Measurements from ENCODE around the gene RND3.

Gene RND3

GRCh38 chr2:150483532-150483931 is 3.9 kb downstream of the RND3 start:
- WGBS (ENCODE audit: extremely low coverage, insufficient coverage, insufficient read length) = no CpG with 5 or more reads among the region's 1 CpG
- no peak overlapping the region for H2AFZ ChIP-seq (ENCODE audit: insufficient read depth, low read length, poor library complexity)
- H3K79me1 ChIP-seq (ENCODE audit: low read length) = peaks cover 24% of the 10 kb centered on the region
- no peak overlapping the region for H3K18ac ChIP-seq (ENCODE audit: low read length)
- no peak overlapping the region for H3K23ac ChIP-seq (ENCODE audit: low read length)
- H3K4me2 ChIP-seq (ENCODE audit: low read length) = no peak overlapping the region
- no peak overlapping the region for H4K12ac ChIP-seq (ENCODE audit: low read depth, low read length)
- peaks cover 2 to 6% of the 10 kb centered on the region in 2 experiments for H3K36me3 ChIP-seq (ENCODE audit: control insufficient read depth in 1 of 2, insufficient read depth in 2 of 2, low read length in 2 of 2)
- no peaks in the 10 kb centered on the region for H3K27me3 ChIP-seq (ENCODE audit: insufficient read depth, low read length)
- H2BK12ac ChIP-seq (ENCODE audit: low read length) = no peak overlapping the region
- no peak overlapping the region for H2BK5ac ChIP-seq (ENCODE audit: low read depth, low read length, poor library complexity)
- no peak overlapping the region for H3K4me3 ChIP-seq (ENCODE audit: low read depth, low read length)
- H4K8ac ChIP-seq (ENCODE audit: low read depth, low read length) = no peak overlapping the region
- no peak overlapping the region for H3K27ac ChIP-seq (ENCODE audit: low read depth, low read length)
- DNase-seq = no peak
- H2AK5ac ChIP-seq (ENCODE audit: low read length) = no peak overlapping the region
- no peak overlapping the region for H2BK120ac ChIP-seq (ENCODE audit: insufficient read depth, low read length, poor library complexity)
- H3K9ac ChIP-seq (ENCODE audit: low read length) = no peak overlapping the region
- H3K4me1 ChIP-seq (ENCODE audit: control insufficient read depth in 1 of 2, insufficient read depth in 2 of 2, low read length in 2 of 2) = peaks cover 4 to 12% of the 10 kb centered on the region in 2 experiments
- H3K4ac ChIP-seq (ENCODE audit: low read depth, low read length) = no peak overlapping the region
- H3K79me2 ChIP-seq (ENCODE audit: control insufficient read depth, insufficient read depth, low read length, poor library complexity) = peaks cover 21% of the 10 kb centered on the region
- H4K91ac ChIP-seq (ENCODE audit: low read depth, low read length) = no peak overlapping the region
- H3K9me3 ChIP-seq (ENCODE audit: insufficient read depth, low read depth, low read length) = no peaks in the 10 kb centered on the region
- no peak overlapping the region for H3K14ac ChIP-seq (ENCODE audit: low read length)

- Histone ChIP-seq H3K9me3 (ENCODE audit: insufficient read depth, low read depth, low read length) (no peaks in the 10 kb centered on the region), H3K4me2 (ENCODE audit: low read length) (no peak overlapping the region), H3K36me3 (ENCODE audit: control insufficient read depth in 1 of 2, insufficient read depth in 2 of 2, low read length in 2 of 2) (peaks cover 2 to 6% of the 10 kb centered on the region in 2 experiments), H3K79me2 (ENCODE audit: control insufficient read depth, insufficient read depth, low read length, poor library complexity) (peaks cover 21% of the 10 kb centered on the region), H3K4me3 (ENCODE audit: low read depth, low read length) (no peak overlapping the region), H3K23ac (ENCODE audit: low read length) (no peak overlapping the region), H3K18ac (ENCODE audit: low read length) (no peak overlapping the region), H3K4ac (ENCODE audit: low read depth, low read length) (peak overlapping the region; percentile 68), H3K27ac (ENCODE audit: low read depth, low read length) (no peak overlapping the region), H4K91ac (ENCODE audit: low read depth, low read length) (no peak overlapping the region), H2BK120ac (ENCODE audit: insufficient read depth, low read length, poor library complexity) (no peak overlapping the region), H3K9ac (ENCODE audit: low read length) (no peak overlapping the region), H4K8ac (ENCODE audit: low read depth, low read length) (no peak overlapping the region), H2AFZ (ENCODE audit: insufficient read depth, low read length, poor library complexity) (no peak overlapping the region), H2BK5ac (ENCODE audit: low read depth, low read length, poor library complexity) (no peak overlapping the region), H3K27me3 (ENCODE audit: insufficient read depth, low read length) (no peaks in the 10 kb centered on the region), H3K79me1 (ENCODE audit: low read length) (peaks cover 27% of the 10 kb centered on the region), H2AK5ac (ENCODE audit: low read length) (no peak overlapping the region), H3K14ac (ENCODE audit: low read length) (no peak overlapping the region), H3K4me1 (ENCODE audit: control insufficient read depth in 1 of 2, insufficient read depth in 2 of 2, low read length in 2 of 2) (peaks cover 4 to 12% of the 10 kb centered on the region in 2 experiments), H2BK12ac (ENCODE audit: low read length) (no peak overlapping the region), H4K12ac (ENCODE audit: low read depth, low read length) (no peak overlapping the region)
- no peak for DNase-seq
- 100% methylated on average over 1 of the region's 6 CpGs for WGBS (ENCODE audit: extremely low coverage, insufficient coverage, insufficient read length)
These were observed 4.6 kb downstream of the RND3 start for GRCh38 chr2:150482667-150483400.

GRCh38 chr2:150482111-150482510 is 5.4 kb downstream of the RND3 start:
- Histone ChIP-seq H2AFZ (ENCODE audit: insufficient read depth, low read length, poor library complexity) (no peak overlapping the region), H3K27ac (ENCODE audit: low read depth, low read length) (no peak overlapping the region), H3K23ac (ENCODE audit: low read length) (no peak overlapping the region), H2BK12ac (ENCODE audit: low read length) (no peak overlapping the region), H2BK5ac (ENCODE audit: low read depth, low read length, poor library complexity) (no peak overlapping the region), H4K8ac (ENCODE audit: low read depth, low read length) (no peak overlapping the region), H4K91ac (ENCODE audit: low read depth, low read length) (no peak overlapping the region), H3K4me3 (ENCODE audit: low read depth, low read length) (no peak overlapping the region), H3K79me2 (ENCODE audit: control insufficient read depth, insufficient read depth, low read length, poor library complexity) (peaks cover 20% of the 10 kb centered on the region), H3K36me3 (ENCODE audit: control insufficient read depth in 1 of 2, insufficient read depth in 2 of 2, low read length in 2 of 2) (peaks cover 2 to 6% of the 10 kb centered on the region in 2 experiments), H3K4me2 (ENCODE audit: low read length) (no peak overlapping the region), H3K4me1 (ENCODE audit: control insufficient read depth in 1 of 2, insufficient read depth in 2 of 2, low read length in 2 of 2) (peaks cover 4 to 14% of the 10 kb centered on the region in 2 experiments), H3K4ac (ENCODE audit: low read depth, low read length) (no peak overlapping the region), H2AK5ac (ENCODE audit: low read length) (no peak overlapping the region), H3K14ac (ENCODE audit: low read length) (no peak overlapping the region), H3K79me1 (ENCODE audit: low read length) (peaks cover 26% of the 10 kb centered on the region), H3K18ac (ENCODE audit: low read length) (no peak overlapping the region), H2BK120ac (ENCODE audit: insufficient read depth, low read length, poor library complexity) (no peak overlapping the region), H4K12ac (ENCODE audit: low read depth, low read length) (no peak overlapping the region), H3K9ac (ENCODE audit: low read length) (no peak overlapping the region), H3K27me3 (ENCODE audit: insufficient read depth, low read length) (no peaks in the 10 kb centered on the region), H3K9me3 (ENCODE audit: insufficient read depth, low read depth, low read length) (no peaks in the 10 kb centered on the region)
- no peak for DNase-seq

- peaks cover 2 to 6% of the 10 kb centered on the region in 2 experiments for H3K36me3 ChIP-seq (ENCODE audit: control insufficient read depth in 1 of 2, insufficient read depth in 2 of 2, low read length in 2 of 2)
These were observed 6.3 kb downstream of the RND3 start for GRCh38 chr2:150480971-150481830.

More at GRCh38 chr2:150480971-150481830, 6.3 kb downstream of the RND3 start:
- H3K4me1 ChIP-seq (ENCODE audit: control insufficient read depth in 1 of 2, insufficient read depth in 2 of 2, low read length in 2 of 2) = peaks cover 7 to 17% of the 10 kb centered on the region in 2 experiments
- no peak overlapping the region for H2BK120ac ChIP-seq (ENCODE audit: insufficient read depth, low read length, poor library complexity)
- H3K9me3 ChIP-seq (ENCODE audit: insufficient read depth, low read depth, low read length) = no peaks in the 10 kb centered on the region
- no peak overlapping the region for H4K8ac ChIP-seq (ENCODE audit: low read depth, low read length)
- H3K27me3 ChIP-seq (ENCODE audit: insufficient read depth, low read length) = no peaks in the 10 kb centered on the region
- H2AFZ ChIP-seq (ENCODE audit: insufficient read depth, low read length, poor library complexity) = no peak overlapping the region
- peaks cover 12% of the 10 kb centered on the region for H3K79me2 ChIP-seq (ENCODE audit: control insufficient read depth, insufficient read depth, low read length, poor library complexity)
- H3K27ac ChIP-seq (ENCODE audit: low read depth, low read length) = no peak overlapping the region
- peak overlapping the region; percentile 63 for H3K4ac ChIP-seq (ENCODE audit: low read depth, low read length)
- no peak overlapping the region for H4K91ac ChIP-seq (ENCODE audit: low read depth, low read length)
- DNase-seq = no peak
- H3K14ac ChIP-seq (ENCODE audit: low read length) = no peak overlapping the region
- no peak overlapping the region for H2AK5ac ChIP-seq (ENCODE audit: low read length)
- no CpG with 5 or more reads among the region's 6 CpGs for WGBS (ENCODE audit: extremely low coverage, insufficient coverage, insufficient read length)
- H3K79me1 ChIP-seq (ENCODE audit: low read length) = peaks cover 18% of the 10 kb centered on the region
- H4K12ac ChIP-seq (ENCODE audit: low read depth, low read length) = no peak overlapping the region
- no peak overlapping the region for H3K4me2 ChIP-seq (ENCODE audit: low read length)
- H3K4me3 ChIP-seq (ENCODE audit: low read depth, low read length) = no peak overlapping the region
- no peak overlapping the region for H2BK12ac ChIP-seq (ENCODE audit: low read length)
- H3K18ac ChIP-seq (ENCODE audit: low read length) = no peak overlapping the region
- H3K9ac ChIP-seq (ENCODE audit: low read length) = no peak overlapping the region
- H2BK5ac ChIP-seq (ENCODE audit: low read depth, low read length, poor library complexity) = no peak overlapping the region
- no peak overlapping the region for H3K23ac ChIP-seq (ENCODE audit: low read length)
